Subcutaneous adipose tissue (tissue), 4 donors: Measurements from ENCODE around the gene TBC1D8. TPM values are rescaled to one million over a fixed set of nuclear protein-coding genes. Genes with fewer than 3 reads are reported as not detected.

Experiments
- total RNA-seq, 4 donors: library from RNA; depleted of rRNA; stranded (reverse); fragments of >200 nt; gene quantifications; one replicate each; pipeline ENCODE4 v1.1.0, GENCODE V29; 2016
- TF ChIP-seq, protein P1 (sequence below): fragments of 450-650 bp; IDR thresholded peaks from one replicate; pipeline ENCODE4 v1.5.1; 2016; ENCODE audit warnings: low read depth, mild to moderate bottlenecking, control low read depth, antibody characterized with exemption, moderate library complexity

The TBC1D8 gene
- total RNA-seq, 4 donors from 2014 or later, result 21.2 to 119 (median 32.0) TPM

DNA sequence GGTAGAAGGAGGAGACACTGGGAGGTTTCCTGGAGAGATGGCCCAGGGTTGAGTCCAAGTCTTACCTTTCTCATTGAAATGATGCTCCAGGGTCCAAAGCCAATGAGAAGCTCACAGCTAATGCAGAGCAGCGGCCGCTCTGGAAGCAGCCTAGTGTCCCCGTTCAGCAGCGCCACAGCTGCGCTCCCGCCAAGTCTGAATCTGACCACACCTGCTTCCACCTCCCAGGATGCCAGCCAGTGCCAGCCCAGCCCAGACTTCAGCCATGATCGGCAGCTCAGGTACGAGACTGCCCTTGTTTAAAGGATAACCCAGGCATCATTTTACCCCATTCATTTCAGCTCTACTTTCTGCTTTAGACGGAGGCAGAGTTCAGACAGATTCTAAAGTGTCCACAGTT lies 161.0 kb downstream of the TBC1D8 start:
- TF ChIP-seq, protein P1, sequence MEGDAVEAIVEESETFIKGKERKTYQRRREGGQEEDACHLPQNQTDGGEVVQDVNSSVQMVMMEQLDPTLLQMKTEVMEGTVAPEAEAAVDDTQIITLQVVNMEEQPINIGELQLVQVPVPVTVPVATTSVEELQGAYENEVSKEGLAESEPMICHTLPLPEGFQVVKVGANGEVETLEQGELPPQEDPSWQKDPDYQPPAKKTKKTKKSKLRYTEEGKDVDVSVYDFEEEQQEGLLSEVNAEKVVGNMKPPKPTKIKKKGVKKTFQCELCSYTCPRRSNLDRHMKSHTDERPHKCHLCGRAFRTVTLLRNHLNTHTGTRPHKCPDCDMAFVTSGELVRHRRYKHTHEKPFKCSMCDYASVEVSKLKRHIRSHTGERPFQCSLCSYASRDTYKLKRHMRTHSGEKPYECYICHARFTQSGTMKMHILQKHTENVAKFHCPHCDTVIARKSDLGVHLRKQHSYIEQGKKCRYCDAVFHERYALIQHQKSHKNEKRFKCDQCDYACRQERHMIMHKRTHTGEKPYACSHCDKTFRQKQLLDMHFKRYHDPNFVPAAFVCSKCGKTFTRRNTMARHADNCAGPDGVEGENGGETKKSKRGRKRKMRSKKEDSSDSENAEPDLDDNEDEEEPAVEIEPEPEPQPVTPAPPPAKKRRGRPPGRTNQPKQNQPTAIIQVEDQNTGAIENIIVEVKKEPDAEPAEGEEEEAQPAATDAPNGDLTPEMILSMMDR, result no peak

DNA sequence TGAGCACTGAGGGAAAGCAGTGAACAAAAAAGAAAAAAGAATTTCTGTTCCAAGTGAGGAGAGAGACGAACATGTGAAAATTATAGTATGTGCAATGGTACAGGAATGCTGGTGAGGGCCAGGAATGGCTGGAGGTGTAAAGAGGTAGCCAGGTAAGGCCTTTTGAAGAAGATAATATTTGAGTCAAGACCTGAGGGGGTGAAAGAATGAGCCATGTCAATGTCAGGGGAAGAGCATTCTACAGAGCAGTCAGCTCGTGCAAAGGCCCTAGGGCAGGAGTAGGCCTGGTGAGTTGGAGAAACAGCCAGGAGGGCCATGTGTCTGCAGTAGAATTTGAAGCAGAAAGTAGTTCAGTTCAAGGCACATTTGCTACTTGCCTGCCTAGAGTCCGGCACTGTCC lies 161.5 kb downstream of the TBC1D8 start:
- TF ChIP-seq, protein P1, result no peak

DNA sequence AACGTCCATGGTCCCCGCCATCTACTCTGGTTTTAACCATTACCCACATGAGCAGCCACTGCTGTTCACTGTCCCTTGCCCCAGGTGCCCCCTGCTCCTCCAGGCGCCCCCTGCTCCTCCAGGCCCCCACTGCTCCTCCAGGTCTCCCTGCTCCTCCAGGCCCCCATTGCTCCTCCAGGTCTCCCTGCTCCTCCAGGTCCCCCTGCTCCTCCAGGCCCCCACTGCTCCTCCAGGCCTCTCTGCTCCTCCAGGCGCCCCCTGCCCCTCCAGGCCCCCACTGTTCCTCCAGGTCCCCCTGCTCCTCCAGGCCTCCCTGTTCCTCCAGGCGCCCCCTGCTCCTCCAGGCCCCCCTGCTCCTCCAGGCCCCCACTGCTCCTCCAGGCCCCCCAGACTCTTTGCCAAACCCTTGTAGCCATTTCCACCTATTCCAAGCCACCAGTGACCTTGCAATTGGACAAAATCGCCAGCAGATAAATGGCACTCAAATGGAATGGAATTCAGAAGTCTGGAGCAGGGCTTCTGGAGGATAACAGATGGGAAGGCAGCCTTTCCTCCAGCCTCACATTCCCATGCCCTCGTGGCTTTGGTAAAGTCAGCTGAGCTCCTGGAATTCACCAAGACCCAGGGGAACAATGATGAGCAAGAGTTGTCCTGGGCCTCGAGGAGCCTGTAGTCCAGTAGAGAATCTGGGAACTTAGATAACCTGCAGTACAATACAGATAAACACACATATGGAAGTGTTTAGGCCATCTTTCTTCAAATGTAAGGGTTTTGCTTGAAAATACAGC lies 162.4 kb downstream of the TBC1D8 start:
- TF ChIP-seq, protein P1, result no peak

DNA sequence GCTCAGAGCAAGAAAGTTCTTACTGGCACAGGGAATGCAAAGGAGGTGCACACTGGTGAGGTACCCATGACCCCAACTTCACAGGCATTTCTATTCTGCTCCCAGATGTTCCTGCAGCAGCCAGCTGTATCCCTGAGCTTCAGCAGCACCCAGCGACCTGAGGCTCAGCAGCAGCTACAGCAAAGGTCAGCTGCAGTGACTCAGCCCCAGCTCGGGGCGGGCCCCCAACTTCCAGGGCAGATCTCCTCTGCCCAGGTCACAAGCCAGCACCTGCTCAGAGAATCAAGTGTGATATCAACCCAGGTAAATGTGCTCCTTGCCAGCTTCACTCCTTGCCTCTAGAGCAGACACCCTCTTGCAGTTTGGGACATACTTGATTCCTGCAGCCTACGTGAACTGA lies 163.2 kb downstream of the TBC1D8 start:
- TF ChIP-seq, protein P1, result no peak

DNA sequence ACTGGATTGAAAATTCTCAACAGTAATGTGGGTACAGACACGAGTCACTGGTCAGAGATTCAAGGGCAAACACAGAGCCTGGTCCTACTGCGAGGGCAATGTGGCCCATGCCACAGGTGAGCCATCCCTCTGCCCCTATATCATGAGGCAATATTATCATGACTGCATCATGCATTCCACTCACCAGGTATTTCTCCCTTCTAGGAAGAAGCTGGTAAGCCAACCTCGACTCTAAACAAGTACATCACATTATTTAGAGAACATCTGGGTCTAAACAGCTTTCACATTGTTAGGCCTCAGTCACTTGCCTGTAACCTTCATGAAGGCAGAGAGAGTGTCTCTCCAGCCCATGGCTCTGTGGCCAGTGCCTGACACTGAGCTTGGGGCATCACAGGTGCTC lies 163.6 kb downstream of the TBC1D8 start:
- TF ChIP-seq, protein P1, result no peak

DNA sequence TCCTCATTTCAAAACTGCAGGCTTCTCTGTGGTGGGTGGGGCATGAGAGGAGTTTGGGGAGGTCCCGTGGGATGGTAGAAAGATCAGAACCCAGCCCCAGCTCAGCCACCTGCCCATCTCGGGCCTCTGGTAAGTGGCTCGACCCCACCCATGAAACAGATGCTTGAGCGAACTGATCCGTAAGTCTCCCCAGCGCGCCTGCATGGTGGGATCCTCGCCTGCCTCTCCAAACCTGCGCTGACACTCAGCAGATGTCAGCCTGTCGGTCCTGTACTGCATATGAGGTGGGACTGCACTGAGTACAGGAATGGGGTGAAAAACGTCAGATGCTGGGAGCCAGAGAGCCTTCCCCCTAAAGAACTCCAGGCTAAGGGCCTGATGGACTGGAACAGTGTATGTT lies 165.0 kb downstream of the TBC1D8 start:
- TF ChIP-seq, protein P1, result no peak

DNA sequence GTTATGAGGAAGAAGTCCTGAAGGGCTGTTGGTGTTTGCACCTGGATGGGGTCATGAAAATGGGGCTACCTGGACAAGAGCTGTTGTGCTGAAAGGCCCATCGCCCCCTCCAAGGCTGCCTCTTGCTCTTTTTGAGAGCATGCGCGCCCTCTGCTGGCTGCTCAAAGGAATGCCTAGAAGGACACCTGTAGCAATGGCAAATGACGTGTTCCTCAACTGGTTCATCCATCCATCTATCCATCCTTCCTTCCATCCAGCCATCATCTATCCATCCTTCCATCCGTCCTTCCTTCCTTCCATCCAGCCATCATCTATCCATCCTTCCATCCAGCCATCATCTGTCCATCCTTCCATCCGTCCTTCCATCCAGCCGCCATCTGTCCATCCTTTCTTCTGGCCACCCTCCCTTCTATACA lies 166.3 kb downstream of the TBC1D8 start:
- TF ChIP-seq, protein P1, result no peak
